ENCODE measurements around the gene C12orf57.
A peak's percentile ranks its signal among the peaks of the same experiment; 100 is the strongest.

The C12orf57 gene

DNA sequence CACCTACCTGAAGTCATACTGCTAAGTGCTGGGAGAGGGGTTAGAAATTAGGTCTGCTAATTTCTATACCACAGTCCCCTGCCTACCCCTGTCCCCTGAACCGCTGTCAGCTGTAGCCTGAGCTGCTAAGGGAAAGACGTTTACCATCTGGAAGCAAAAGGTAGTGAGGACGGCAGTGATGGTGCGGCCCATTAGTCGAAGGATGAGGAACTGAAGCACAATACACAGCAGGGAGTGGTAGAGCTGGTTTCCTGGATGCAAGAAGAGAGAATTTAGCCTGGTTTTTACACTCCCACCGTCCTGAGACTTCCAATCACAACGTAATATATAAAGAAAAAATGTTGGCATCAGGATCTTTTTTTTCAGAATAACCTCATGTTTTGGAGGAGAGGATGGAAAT is 38.7 kb downstream of the C12orf57 start:
- TF ChIP-seq CTCF (conservative IDR thresholded peaks at IDR 0.05) (no peak), ZFX (IDR thresholded peaks at IDR 0.05) (no peak)
- no peak overlapping the region for H3K27ac ChIP-seq

DNA sequence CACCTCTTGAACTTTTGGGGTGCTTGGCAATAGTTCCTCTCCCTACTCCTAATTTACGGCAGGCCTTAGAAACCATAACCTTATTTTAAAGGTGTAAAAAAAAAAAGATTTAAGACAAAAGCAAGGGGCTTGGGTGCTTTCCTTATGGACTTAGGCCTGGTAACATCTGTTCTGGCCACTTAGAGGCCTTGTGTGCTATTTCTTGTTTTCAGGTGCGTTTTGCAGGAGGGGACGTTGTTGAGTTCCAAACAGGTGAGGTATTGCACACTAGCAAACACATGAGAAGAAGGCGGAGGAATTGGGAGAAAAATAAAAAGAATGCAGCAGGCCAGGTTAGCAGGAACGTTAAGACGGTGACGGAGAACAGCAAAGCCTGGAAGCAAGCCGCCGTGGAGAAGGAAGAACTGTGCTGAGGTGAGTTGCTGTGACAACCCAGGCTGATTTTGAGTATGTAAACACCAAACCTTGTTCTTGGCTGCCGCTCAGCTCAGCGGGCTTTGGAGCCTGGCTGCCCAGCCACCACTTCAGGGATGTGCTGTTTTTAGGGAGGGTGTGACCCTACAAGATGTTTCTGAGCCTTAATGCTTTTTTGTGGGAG is 44.2 kb downstream of the C12orf57 start:
- H3K27ac ChIP-seq, result peak overlapping the region; percentile 96
- TF ChIP-seq CTCF (conservative IDR thresholded peaks at IDR 0.05), result no peak
- TF ChIP-seq ZFX (IDR thresholded peaks at IDR 0.05), result 0 out of 2 replicates have a peak, but pooled peaks have one; percentile 23
